ENCODE measurements around the gene RAB3C. TPM values are rescaled to one million over a fixed set of nuclear protein-coding genes. Genes with fewer than 3 reads are reported as not detected.

RAB3C gene
- total RNA-seq, 8 experiments from 2014 or later, result 0.10 to 114 (median 50.3) TPM; not detected in 1

DNA sequence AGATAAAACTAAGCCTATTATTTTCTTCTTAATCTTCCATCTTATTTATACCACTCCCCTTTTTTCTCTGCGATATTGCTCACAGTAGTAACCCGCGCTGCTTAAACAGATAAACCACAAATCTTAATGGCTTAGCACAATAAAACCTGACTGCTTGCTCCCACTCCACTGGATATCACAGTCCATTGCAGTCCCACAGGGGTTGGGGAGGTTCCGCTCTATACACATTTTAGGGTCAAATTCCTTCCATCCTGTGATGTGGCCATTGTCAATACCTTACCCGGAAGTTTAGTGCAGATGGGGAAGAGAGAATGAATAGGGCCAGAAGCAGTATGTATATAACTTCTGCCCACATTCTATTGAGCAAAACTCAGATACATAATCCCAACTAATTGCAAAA is 193.7 kb downstream of the RAB3C start:
- WGBS, 10 experiments, result 0 to 100% (median 90%) methylated on average over 1 to 5 of the region's 5 CpGs
- no peak for ATAC-seq (replicated peaks in 6 of 8)
- Histone ChIP-seq H3K4me3 (no peak overlapping the region), H3K4me1 (replicated peaks in 1 of 2) (peaks cover 0 to 14% of the 10 kb centered on the region in 2 donors), H3K27ac (no peak overlapping the region)
- in situ Hi-C loops (cut with MboI; ENCODE audit: low pct_unique_long_range_greater_than_20kb in 2 of 9, low sequenced_read_pairs in 9 of 9, unreplicated experiment in 9 of 9), result no loop called here

DNA sequence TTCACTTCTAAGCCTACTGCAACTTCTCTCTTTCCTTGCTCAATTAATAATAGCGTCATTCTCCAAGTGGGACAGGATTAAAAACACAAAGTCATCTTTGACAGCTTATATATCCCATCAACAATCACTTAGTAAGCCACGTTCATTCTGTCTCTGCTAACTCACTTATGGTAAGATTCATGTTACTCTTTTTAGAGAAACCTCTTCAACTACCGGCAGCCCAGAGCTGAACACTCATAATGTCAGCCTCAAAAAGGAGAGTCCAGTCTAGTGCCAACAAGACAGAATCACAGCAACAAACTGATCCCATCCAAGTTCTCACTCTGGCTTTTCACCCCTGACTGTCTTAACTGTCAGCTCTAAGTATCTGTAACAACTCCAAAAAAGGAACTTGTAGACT is 196.0 kb downstream of the RAB3C start:
- ATAC-seq (replicated peaks in 6 of 8), result no peak
- Histone ChIP-seq H3K4me3 (no peak overlapping the region), H3K27ac (no peak overlapping the region), H3K4me1 (replicated peaks in 1 of 2) (peaks cover 0 to 9% of the 10 kb centered on the region in 2 donors)
- 0 to 100% (median 94%) methylated on average over 1 to 3 of the region's 3 CpGs; no CpG with 5 or more reads in 1 of the 10 experiments for WGBS, 10 experiments
- in situ Hi-C loops (cut with MboI; ENCODE audit: low pct_unique_long_range_greater_than_20kb in 2 of 9, low sequenced_read_pairs in 9 of 9, unreplicated experiment in 9 of 9), result no loop called here

DNA sequence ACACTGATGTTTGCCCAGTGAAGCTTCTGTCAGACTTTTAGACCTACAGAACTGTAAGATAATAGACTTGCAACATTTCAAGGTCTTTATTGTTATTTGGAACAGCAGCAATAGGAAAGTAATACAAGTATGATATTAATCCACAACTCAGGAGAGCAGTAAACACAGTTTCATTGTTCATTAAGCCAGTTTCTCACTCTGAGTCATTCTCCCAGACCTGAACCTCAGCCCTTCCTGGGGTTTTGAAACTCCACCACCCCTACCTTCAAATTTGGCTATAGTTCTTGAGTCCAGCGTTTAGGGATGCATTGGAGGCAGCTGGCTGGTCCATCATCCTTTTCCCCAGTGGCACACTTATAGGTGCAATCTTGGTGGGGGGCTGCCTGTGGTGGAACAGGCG is 203.2 kb downstream of the RAB3C start:
- peaks cover 3 to 43% of the 10 kb centered on the region in 2 donors for H3K4me1 ChIP-seq (replicated peaks in 1 of 2)
- in situ Hi-C loops (cut with MboI; ENCODE audit: low pct_unique_long_range_greater_than_20kb in 2 of 9, low sequenced_read_pairs in 9 of 9, unreplicated experiment in 9 of 9), result no loop called here
- no peak overlapping the region for H3K4me3 ChIP-seq
- 0 to 100% (median 100%) methylated on average over 1 to 2 of the region's 2 CpGs; no CpG with 5 or more reads in 4 of the 10 experiments for whole genome bisulfite sequencing, 10 experiments
- no peak for ATAC-seq (replicated peaks in 6 of 8)
- H3K27ac ChIP-seq, result no peak overlapping the region

DNA sequence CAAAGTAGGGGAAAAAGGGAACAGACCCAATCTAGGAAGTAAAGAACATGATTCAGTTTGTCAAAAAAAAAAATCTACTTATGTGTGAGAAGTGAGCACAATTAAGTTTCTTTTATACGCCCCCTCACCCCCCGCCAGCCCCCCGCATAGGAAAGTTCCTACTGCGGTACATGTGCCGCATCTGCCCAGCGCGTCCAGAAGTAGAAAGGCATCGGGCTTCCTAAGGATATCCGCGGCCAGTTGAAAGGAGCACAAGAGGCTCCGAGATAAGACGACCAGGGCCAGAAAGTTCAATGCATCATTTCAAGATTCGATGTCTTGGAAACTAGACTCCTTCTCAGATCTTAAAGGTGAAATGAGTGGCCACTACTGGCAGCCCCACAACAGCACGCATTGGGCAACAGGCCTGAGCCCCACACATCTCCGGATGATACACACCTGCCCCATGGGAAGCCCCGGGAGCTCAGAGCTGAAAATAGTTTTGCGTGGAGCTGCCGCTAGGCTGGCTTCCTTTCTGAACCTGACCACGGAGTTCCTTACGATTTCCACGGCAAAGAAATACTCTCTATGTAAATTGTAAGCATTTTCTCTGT is 203.9 kb downstream of the RAB3C start:
- Histone ChIP-seq H3K4me3 (no peak overlapping the region), H3K4me1 (replicated peaks in 1 of 2) (peaks cover 3 to 43% of the 10 kb centered on the region in 2 donors), H3K27ac (no peak overlapping the region)
- in situ Hi-C loops (cut with MboI; ENCODE audit: low pct_unique_long_range_greater_than_20kb in 2 of 9, low sequenced_read_pairs in 9 of 9, unreplicated experiment in 9 of 9), result no loop called here
- WGBS, 10 experiments, result 0 to 100% (median 96%) methylated on average over 1 to 15 of the region's 21 CpGs; no CpG with 5 or more reads in 1 of the 10 experiments
- ATAC-seq (replicated peaks in 6 of 8), result no peak

DNA sequence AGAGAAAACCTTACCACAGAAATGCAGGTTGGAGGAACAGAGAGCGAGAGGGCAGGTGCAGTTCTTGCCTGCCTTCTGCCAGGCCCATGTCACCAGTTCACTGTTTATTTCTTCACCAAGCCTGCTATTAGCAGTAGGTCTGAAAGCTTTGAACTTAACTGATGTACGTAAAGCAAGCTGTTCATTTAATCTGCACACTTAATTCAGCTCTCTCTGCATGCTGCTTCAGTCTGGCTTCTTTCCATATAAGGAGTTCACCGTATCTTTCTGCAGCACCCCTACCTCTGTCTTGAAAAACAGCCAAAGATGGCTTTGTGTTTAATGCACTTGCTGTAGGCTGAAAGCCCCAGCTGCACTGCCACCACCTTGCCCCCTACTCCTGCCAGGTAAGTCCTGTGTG is 205.1 kb downstream of the RAB3C start:
- peaks cover 3 to 38% of the 10 kb centered on the region in 2 donors for H3K4me1 ChIP-seq (replicated peaks in 1 of 2)
- H3K4me3 ChIP-seq, result no peak overlapping the region
- ATAC-seq (replicated peaks in 6 of 8), result peak in 6 of 8 experiments; percentile 38 to 90 (median 66)
- H3K27ac ChIP-seq, result peak overlapping the region in 1 of 2 donors; percentile 66
- 0 to 75% (median 10%) methylated on average over 1 to 3 of the region's 3 CpGs; no CpG with 5 or more reads in 1 of the 10 experiments for WGBS, 10 experiments
- in situ Hi-C loops (cut with MboI; ENCODE audit: low pct_unique_long_range_greater_than_20kb in 2 of 9, low sequenced_read_pairs in 9 of 9, unreplicated experiment in 9 of 9), result no loop called here

DNA sequence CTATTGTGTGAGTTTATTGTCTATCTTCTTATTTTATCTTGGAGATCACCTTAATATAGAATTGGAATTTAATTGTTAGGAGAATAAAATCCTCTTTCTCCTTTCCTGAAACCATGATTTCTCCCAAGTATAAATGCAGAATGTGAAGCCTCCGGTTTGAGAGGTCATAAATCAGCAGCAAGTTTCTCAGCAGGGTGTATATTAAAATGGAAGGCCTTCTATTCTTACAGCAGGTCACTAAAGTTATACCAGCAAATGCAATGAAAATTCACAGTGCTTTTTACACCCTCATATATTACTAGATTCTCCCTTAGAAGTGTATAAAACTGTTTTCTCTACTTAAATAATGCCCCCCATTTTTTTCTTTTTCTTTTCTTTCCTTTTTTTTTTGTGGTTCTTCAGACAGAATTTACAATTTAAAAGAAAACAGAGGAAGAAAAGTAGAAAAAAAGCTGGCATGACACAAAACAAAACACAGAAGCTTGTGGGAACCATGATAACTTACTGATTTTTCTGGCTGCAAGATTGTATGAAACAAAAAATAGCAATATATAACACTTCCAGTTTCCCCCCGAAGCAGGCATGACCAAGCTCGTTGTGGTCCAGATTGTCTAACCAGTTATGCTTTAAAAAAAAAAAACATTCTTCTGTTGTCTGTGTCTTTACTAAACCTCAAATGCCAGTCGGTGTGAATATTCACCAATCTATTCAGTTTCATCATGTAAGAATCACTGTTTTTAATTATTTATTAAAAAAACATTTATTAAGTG is 211.2 kb downstream of the RAB3C start:
- H3K4me3 ChIP-seq, result no peak overlapping the region
- peak in 3 of 8 experiments; percentile 23 to 43 (median 33) for ATAC-seq (replicated peaks in 6 of 8)
- WGBS, 10 experiments, result 4 to 86% (median 43%) methylated on average over 3 to 4 of the region's 4 CpGs; no CpG with 5 or more reads in 1 of the 10 experiments
- H3K4me1 ChIP-seq (replicated peaks in 1 of 2), result peaks cover 0 to 23% of the 10 kb centered on the region in 2 donors
- in situ Hi-C loops (cut with MboI; ENCODE audit: low pct_unique_long_range_greater_than_20kb in 2 of 9, low sequenced_read_pairs in 9 of 9, unreplicated experiment in 9 of 9), result no loop called here
- H3K27ac ChIP-seq, result no peak overlapping the region

DNA sequence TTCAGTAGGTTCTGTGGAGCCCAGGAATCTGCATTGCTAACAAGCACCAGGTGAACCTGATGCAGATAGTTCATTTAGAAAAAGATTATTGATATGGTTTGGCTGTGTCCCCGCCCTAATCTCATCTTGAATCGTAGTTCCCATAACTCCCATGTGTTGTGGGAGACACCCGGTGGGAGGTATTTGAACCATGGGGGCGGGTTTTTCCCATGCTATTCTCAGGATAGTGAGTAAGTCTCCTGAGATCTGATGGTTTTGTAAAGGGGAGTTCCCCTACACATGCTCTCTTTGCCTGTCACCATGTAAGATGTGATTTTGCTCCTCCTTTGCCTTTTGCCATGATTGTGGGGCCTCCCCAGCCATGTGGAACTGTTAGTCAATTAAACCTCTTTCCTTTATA is 212.0 kb downstream of the RAB3C start:
- 0 to 100% (median 92%) methylated on average over 1 to 4 of the region's 4 CpGs; no CpG with 5 or more reads in 2 of the 10 experiments for WGBS, 10 experiments
- peak in 2 of 8 experiments; percentile 41 to 45 for ATAC-seq (replicated peaks in 6 of 8)
- Histone ChIP-seq H3K27ac (no peak overlapping the region), H3K4me3 (no peak overlapping the region), H3K4me1 (replicated peaks in 1 of 2) (peaks cover 0 to 18% of the 10 kb centered on the region in 2 donors)
- in situ Hi-C loops (cut with MboI; ENCODE audit: low pct_unique_long_range_greater_than_20kb in 2 of 9, low sequenced_read_pairs in 9 of 9, unreplicated experiment in 9 of 9), result no loop called here

DNA sequence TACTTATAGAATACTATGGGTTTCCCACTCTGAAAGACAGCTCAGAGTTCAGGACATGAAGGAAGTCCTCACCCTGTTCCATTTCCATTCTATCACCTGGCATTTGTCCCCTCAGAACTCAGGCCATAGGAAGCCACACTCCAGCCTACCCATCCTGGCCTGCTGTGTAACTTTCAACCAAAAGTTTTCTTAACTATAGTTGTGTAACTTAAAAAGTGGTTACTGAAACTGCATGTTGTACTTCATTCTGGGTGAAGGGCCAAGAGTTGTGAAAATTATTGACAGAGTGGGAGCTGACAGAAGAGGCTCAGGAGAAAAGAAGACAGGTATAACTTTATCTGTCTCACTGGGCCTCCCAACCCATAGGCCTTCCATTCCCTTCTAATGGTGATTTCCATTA is 212.5 kb downstream of the RAB3C start:
- H3K4me1 ChIP-seq (replicated peaks in 1 of 2), result peaks cover 0 to 15% of the 10 kb centered on the region in 2 donors
- H3K4me3 ChIP-seq, result no peak overlapping the region
- no peak for ATAC-seq (replicated peaks in 6 of 8)
- H3K27ac ChIP-seq, result no peak overlapping the region
- in situ Hi-C loops (cut with MboI; ENCODE audit: low pct_unique_long_range_greater_than_20kb in 2 of 9, low sequenced_read_pairs in 9 of 9, unreplicated experiment in 9 of 9), result no loop called here

DNA sequence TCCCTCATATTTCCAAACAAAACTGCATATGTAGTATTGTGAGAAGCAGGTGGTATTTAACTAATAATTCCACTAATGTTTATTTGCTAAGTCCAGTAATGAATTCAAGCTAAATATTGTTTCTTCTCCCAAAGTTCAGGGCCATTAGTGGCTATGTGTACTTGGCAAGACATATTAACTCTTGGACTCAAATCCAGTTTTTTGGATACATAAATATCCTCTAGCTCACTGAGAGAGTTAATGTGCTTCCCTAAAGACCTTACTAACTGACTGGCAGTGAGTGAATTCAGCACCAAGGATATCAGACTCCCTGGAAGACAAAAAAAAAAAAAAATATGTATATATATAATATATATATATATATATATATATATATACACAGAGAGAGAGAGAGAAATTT is 214.1 kb downstream of the RAB3C start:
- no peak overlapping the region for H3K27ac ChIP-seq
- ATAC-seq (replicated peaks in 6 of 8), result no peak
- in situ Hi-C loops (cut with MboI; ENCODE audit: low pct_unique_long_range_greater_than_20kb in 2 of 9, low sequenced_read_pairs in 9 of 9, unreplicated experiment in 9 of 9), result no loop called here
- no peak overlapping the region for H3K4me3 ChIP-seq
- H3K4me1 ChIP-seq (replicated peaks in 1 of 2), result peaks cover 0 to 14% of the 10 kb centered on the region in 2 donors

DNA sequence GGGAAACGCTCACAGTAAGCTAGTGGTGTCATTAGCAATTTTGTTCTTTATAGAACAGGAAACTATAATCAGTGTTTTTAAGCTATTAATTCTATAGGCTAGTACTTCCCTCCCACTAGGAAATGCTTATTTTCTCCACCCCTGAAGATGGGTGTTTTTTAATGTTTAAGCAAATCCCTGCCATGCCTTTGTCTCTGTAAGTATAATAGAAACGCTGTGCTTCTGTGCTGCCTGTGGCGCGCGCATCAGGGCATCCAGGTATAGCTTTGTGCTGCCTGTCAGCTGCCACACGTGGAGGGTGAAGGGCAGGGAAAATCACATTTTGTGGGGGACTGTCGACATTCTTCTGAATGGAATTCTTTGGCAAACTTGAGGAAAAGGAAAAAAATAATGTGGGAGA is 217.5 kb downstream of the RAB3C start:
- WGBS, 10 experiments, result 0 to 96% (median 64%) methylated on average over 1 to 7 of the region's 7 CpGs
- no peak overlapping the region for H3K4me3 ChIP-seq
- ATAC-seq (replicated peaks in 6 of 8), result no peak
- in situ Hi-C loops (cut with MboI; ENCODE audit: low pct_unique_long_range_greater_than_20kb in 2 of 9, low sequenced_read_pairs in 9 of 9, unreplicated experiment in 9 of 9), result no loop called here
- no peak overlapping the region for H3K27ac ChIP-seq
- H3K4me1 ChIP-seq (replicated peaks in 1 of 2), result peaks cover 7 to 32% of the 10 kb centered on the region in 2 donors

DNA sequence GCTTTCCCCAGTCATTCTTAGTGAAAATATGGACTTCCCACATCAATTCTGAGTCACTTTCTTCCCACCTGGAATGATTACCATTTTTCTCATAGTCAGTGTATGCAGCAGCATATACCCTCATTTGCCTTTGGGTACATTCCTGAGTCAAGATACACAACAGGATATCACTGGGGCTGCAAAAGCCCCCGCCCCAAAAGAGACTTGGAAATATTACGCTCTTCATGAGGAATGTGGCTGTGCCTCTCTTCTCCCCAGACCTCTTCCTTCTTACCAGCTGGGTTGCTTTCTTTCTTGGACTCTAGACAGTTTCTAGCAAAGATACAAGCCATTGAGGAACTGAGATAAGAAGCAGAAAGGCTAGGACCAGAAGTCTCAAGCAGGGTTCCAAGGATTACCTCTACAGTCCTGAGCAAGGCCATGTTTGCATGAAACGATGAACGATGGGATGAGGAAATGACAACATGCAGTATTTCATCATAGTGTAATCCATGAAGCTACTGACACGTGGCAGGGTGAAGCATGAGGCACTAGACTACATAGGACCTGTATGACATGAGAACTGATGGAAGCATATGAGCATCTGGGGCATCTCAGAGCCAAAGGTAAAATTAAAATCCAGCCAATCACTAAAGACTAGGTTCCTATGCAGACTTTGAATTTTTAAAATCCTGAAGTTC is 218.1 kb downstream of the RAB3C start:
- peaks cover 7 to 32% of the 10 kb centered on the region in 2 donors for H3K4me1 ChIP-seq (replicated peaks in 1 of 2)
- ATAC-seq (replicated peaks in 6 of 8), result no peak
- no peak overlapping the region for H3K27ac ChIP-seq
- in situ Hi-C loops (cut with MboI; ENCODE audit: low pct_unique_long_range_greater_than_20kb in 2 of 9, low sequenced_read_pairs in 9 of 9, unreplicated experiment in 9 of 9), result no loop called here
- H3K4me3 ChIP-seq, result no peak overlapping the region
- 16 to 100% (median 89%) methylated on average over 1 to 5 of the region's 5 CpGs; no CpG with 5 or more reads in 1 of the 10 experiments for WGBS, 10 experiments

DNA sequence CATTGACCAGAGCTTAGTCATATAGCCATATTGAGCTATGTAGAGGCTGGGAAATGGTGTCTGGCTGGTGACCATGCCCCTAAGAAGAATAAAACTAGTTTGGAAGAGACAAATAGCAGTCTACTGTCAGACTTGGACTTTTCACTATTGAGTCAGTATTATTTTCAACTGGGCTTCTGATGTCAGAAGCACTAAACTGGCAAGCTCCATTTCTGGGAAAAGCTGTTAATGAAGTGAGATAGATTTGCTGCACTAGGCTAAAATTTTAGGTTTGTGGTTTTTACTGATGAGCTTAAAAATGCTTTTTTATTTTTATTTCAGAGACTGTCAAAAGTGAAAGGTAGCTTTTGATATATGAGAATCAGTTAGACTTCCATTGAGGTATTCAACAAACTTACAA is 220.2 kb downstream of the RAB3C start:
- in situ Hi-C loops (cut with MboI; ENCODE audit: low pct_unique_long_range_greater_than_20kb in 2 of 9, low sequenced_read_pairs in 9 of 9, unreplicated experiment in 9 of 9), result no loop called here
- Histone ChIP-seq H3K4me3 (no peak overlapping the region), H3K4me1 (replicated peaks in 1 of 2) (peaks cover 7 to 32% of the 10 kb centered on the region in 2 donors), H3K27ac (no peak overlapping the region)
- ATAC-seq (replicated peaks in 6 of 8), result no peak

DNA sequence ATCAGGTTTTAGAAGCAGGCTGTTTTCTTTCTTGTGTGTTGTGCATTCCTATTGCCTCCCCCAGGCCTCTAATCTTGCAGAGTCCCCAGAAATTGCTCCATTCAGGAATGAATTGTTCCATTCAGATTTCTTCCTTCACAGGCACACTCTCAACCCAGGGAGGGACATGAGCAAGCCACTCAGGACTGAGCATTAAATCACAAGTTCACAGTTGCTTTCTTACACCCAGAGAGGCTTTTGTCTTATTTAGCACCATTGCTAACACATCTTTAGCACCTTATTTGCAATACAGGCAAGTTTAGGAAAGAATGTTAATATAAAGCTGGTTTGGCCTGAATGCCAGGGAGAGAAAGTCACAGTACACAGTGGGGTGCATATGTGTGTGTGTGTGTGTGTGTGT is 221.4 kb downstream of the RAB3C start:
- Histone ChIP-seq H3K4me3 (no peak overlapping the region), H3K4me1 (replicated peaks in 1 of 2) (peaks cover 7 to 32% of the 10 kb centered on the region in 2 donors), H3K27ac (no peak overlapping the region)
- ATAC-seq (replicated peaks in 6 of 8), result peak in 5 of 8 experiments; percentile 61 to 76 (median 65)
- in situ Hi-C loops (cut with MboI; ENCODE audit: low pct_unique_long_range_greater_than_20kb in 2 of 9, low sequenced_read_pairs in 9 of 9, unreplicated experiment in 9 of 9), result no loop called here
